ENCODE results near the gene CCDC82. TPM values are rescaled to one million over a fixed set of nuclear protein-coding genes. Genes with fewer than 3 reads are reported as not detected.
A peak's percentile ranks its signal among the peaks of the same experiment; 100 is the strongest.

Gene CCDC82
- polyA plus RNA-seq, 1 of the 3 experiments (the other 2 are of a cell fraction) = 8.7 TPM

DNA sequence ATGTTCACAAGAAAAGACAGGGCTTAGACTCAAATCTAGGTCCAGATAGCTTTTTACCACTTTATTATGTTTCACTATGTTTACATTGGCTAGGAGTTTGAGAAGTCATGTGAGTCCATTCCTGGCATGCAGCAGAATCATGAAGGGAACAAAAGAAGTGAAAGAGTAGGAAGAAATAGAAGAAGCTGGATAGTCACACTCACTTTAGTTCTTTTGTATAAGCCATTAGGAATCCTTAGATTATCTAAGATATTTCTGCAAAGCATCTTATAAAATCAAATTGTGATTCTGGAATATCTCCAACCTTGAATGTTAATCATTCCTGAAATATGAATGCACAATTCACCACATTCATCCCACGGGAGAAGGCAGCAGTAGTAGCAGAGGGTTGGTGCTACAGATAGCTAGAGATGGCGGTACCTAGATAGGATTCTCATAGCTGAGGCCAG lies 78.6 kb downstream of the CCDC82 start (continued):
- TF ChIP-seq, protein P1, sequence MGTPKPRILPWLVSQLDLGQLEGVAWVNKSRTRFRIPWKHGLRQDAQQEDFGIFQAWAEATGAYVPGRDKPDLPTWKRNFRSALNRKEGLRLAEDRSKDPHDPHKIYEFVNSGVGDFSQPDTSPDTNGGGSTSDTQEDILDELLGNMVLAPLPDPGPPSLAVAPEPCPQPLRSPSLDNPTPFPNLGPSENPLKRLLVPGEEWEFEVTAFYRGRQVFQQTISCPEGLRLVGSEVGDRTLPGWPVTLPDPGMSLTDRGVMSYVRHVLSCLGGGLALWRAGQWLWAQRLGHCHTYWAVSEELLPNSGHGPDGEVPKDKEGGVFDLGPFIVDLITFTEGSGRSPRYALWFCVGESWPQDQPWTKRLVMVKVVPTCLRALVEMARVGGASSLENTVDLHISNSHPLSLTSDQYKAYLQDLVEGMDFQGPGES (IDR thresholded peaks at IDR 0.05; ENCODE audit: low read depth, low read length) = no peak
- TF ChIP-seq, protein P2, sequence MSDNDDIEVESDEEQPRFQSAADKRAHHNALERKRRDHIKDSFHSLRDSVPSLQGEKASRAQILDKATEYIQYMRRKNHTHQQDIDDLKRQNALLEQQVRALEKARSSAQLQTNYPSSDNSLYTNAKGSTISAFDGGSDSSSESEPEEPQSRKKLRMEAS (IDR thresholded peaks at IDR 0.05; ENCODE audit: low read depth) = peak; percentile 61; the same call in 1 of the 2 replicates
- TF ChIP-seq FOXM1 (IDR thresholded peaks at IDR 0.05; ENCODE audit: low read depth) = no peak
- TF ChIP-seq GATA2 (CRISPR knock-in tag; IDR thresholded peaks at IDR 0.05) = no peak
- TF ChIP-seq, protein P3, sequence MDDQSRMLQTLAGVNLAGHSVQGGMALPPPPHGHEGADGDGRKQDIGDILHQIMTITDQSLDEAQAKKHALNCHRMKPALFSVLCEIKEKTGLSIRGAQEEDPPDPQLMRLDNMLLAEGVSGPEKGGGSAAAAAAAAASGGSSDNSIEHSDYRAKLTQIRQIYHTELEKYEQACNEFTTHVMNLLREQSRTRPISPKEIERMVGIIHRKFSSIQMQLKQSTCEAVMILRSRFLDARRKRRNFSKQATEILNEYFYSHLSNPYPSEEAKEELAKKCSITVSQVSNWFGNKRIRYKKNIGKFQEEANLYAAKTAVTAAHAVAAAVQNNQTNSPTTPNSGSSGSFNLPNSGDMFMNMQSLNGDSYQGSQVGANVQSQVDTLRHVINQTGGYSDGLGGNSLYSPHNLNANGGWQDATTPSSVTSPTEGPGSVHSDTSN (IDR thresholded peaks at IDR 0.05) = peak; percentile 77; the same call in 1 of the 2 replicates
- TF ChIP-seq POLR2AphosphoS5 (IDR thresholded peaks at IDR 0.05; ENCODE audit: low read depth, low read length) = peak; percentile 38; the same call in 1 of the 2 replicates
- TF ChIP-seq MXI1 (IDR thresholded peaks at IDR 0.05; ENCODE audit: low read depth, low read length) = no peak
- TF ChIP-seq, protein P4, sequence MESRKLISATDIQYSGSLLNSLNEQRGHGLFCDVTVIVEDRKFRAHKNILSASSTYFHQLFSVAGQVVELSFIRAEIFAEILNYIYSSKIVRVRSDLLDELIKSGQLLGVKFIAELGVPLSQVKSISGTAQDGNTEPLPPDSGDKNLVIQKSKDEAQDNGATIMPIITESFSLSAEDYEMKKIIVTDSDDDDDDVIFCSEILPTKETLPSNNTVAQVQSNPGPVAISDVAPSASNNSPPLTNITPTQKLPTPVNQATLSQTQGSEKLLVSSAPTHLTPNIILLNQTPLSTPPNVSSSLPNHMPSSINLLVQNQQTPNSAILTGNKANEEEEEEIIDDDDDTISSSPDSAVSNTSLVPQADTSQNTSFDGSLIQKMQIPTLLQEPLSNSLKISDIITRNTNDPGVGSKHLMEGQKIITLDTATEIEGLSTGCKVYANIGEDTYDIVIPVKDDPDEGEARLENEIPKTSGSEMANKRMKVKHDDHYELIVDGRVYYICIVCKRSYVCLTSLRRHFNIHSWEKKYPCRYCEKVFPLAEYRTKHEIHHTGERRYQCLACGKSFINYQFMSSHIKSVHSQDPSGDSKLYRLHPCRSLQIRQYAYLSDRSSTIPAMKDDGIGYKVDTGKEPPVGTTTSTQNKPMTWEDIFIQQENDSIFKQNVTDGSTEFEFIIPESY (IDR thresholded peaks at IDR 0.05; ENCODE audit: borderline replicate concordance, low read depth) = peak; percentile 40; the same call in 1 of the 2 replicates
- no peak for TF ChIP-seq ELF1 (IDR thresholded peaks at IDR 0.05)

DNA sequence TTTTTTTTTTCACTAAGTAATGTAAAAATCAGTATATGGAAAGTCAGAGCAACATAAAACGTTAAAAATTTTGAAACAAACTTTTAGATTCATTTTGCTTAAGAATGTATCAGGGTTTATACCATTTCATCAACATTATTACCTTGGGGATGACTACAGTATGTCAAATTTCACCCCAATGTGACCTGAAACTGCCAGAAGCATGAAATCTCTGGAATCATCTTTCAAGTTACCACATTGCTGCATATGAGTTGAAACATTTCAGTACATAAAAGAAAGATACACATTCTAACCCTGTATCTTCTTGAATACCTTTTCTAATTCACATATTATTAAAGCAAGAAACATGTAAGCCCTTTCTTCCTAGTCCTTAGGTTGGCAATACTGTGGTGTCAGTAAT lies 79.5 kb downstream of the CCDC82 start:
- Histone ChIP-seq H3K79me2 (ENCODE audit: insufficient read depth) (peaks cover 80% of the 10 kb centered on the region), H3F3A (replicated peaks; ENCODE audit: insufficient read depth) (peaks cover 63% of the 10 kb centered on the region), H3K9me3 (no peaks in the 10 kb centered on the region), H3K4me3 (ENCODE audit: low read depth in 2 of 2, low read length in 1 of 2) (no peak overlapping the region), H2AFZ (ENCODE audit: low read depth) (no peak overlapping the region), H3K9me2 (no peaks in the 10 kb centered on the region), H3K27me3 (ENCODE audit: insufficient read depth) (no peaks in the 10 kb centered on the region), H4K20me1 (ENCODE audit: insufficient read depth) (no peaks in the 10 kb centered on the region), H3K36me3 (replicated peaks in 1 of 2; ENCODE audit: control insufficient read depth in 1 of 2, insufficient read depth in 2 of 2, low read length in 1 of 2) (no peaks in the 10 kb centered on the region), H3K9ac (peak overlapping the region; percentile 45; the same call in 1 of the 2 replicates), H3K4me1 (ENCODE audit: control insufficient read depth in 1 of 2, insufficient read depth in 2 of 2, low read depth in 1 of 2, low read length in 1 of 2) (peaks cover 15 to 79% of the 10 kb centered on the region in 2 experiments), H3K4me2 (peak overlapping the region; percentile 53; the same call in 1 of the 2 replicates), H3K27ac (ENCODE audit: low read depth in 2 of 2, low read length in 1 of 2) (peak overlapping the region; percentile 78 to 100; a peak in 3 of 4 replicates)
- 80% methylated on average over 1 of the region's 1 CpG for WGBS (ENCODE audit: low lambda C conversion rate)
- TF ChIP-seq EZH2phosphoT487 (IDR thresholded peaks at IDR 0.05; ENCODE audit: borderline replicate concordance, low read depth) = no peak
- no peak for TF ChIP-seq POLR2AphosphoS5 (IDR thresholded peaks at IDR 0.05; ENCODE audit: low read depth, low read length)
- no peak for TF ChIP-seq MEF2A (IDR thresholded peaks at IDR 0.05; ENCODE audit: borderline replicate concordance, low read depth)
- TF ChIP-seq, protein P2 (IDR thresholded peaks at IDR 0.05; ENCODE audit: low read depth) = no peak
- TF ChIP-seq TAF1 (IDR thresholded peaks at IDR 0.05; ENCODE audit: borderline replicate concordance, low read depth, low read length) = no peak
- TF ChIP-seq MXI1 (IDR thresholded peaks at IDR 0.05; ENCODE audit: low read depth, low read length) = no peak
- TF ChIP-seq, protein P5, sequence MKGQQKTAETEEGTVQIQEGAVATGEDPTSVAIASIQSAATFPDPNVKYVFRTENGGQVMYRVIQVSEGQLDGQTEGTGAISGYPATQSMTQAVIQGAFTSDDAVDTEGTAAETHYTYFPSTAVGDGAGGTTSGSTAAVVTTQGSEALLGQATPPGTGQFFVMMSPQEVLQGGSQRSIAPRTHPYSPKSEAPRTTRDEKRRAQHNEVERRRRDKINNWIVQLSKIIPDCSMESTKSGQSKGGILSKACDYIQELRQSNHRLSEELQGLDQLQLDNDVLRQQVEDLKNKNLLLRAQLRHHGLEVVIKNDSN (IDR thresholded peaks at IDR 0.05; ENCODE audit: borderline replicate concordance, low read depth) = no peak
- no peak for TF ChIP-seq SMC3 (IDR thresholded peaks at IDR 0.05; ENCODE audit: low read depth, low read length)
- TF ChIP-seq, protein P1 (IDR thresholded peaks at IDR 0.05; ENCODE audit: low read depth, low read length) = no peak
- TF ChIP-seq FOXM1 (IDR thresholded peaks at IDR 0.05; ENCODE audit: low read depth) = no peak
- TF ChIP-seq YY1 (IDR thresholded peaks at IDR 0.05; ENCODE audit: low read depth) = no peak
- TF ChIP-seq ELF1 (IDR thresholded peaks at IDR 0.05) = no peak
- TF ChIP-seq JUND (IDR thresholded peaks at IDR 0.05) = no peak
- TF ChIP-seq, protein P3 (IDR thresholded peaks at IDR 0.05) = no peak
- no peak for TF ChIP-seq TCF12 (IDR thresholded peaks at IDR 0.05)
- no peak for DNase-seq
- POLR2A ChIA-PET = no interaction called here
- CTCF ChIA-PET = interaction anchor here (3.8 kb wide), 1 partner anchor 33 kb away, joined by 14 read pairs; the partner anchor contains the start of gene MAML2
